Stimulated activated CD4-positive, alpha-beta T cell treated with anti-CD3 and anti-CD28 coated beads, Interleukin-2, amount 100 ng/mL, for 4 hours (primary cell): ENCODE data around the gene PXMP4.

ENCODE experiments used
- DNase-seq: peaks from one replicate; pipeline ENCODE4 v3.0.0-alpha.2; 2020; ENCODE audit warnings: low read depth

Gene PXMP4

GRCh38 chr20:33684533-33685327 lies 35.4 kb downstream of the PXMP4 start:
- DNase-seq: no peak

- DNase-seq: no peak
These were observed 38.3 kb downstream of the PXMP4 start for GRCh38 chr20:33681728-33682353.

GRCh38 chr20:33681288-33681687 lies 38.8 kb downstream of the PXMP4 start:
- DNase-seq: no peak

DNA sequence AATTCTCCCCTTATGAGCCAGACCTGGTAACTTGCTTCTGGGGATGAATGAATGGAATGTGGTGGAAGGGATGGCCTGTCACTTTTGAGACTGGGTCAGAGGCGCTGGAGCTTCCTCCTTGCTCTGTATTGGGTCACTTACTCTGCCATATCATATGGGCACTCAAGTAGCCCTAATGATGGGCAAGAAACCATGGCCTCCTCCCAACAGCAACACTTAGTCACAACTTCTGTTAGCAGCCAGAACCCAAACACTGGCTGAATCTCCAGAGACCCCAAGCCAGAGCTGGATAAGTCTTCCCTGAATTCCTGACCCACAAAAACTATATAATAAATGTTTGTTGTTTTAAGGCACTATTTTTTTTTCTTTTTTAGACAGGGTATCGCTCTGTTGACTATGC lies 39.4 kb downstream of the PXMP4 start:
- no peak for DNase-seq

DNA sequence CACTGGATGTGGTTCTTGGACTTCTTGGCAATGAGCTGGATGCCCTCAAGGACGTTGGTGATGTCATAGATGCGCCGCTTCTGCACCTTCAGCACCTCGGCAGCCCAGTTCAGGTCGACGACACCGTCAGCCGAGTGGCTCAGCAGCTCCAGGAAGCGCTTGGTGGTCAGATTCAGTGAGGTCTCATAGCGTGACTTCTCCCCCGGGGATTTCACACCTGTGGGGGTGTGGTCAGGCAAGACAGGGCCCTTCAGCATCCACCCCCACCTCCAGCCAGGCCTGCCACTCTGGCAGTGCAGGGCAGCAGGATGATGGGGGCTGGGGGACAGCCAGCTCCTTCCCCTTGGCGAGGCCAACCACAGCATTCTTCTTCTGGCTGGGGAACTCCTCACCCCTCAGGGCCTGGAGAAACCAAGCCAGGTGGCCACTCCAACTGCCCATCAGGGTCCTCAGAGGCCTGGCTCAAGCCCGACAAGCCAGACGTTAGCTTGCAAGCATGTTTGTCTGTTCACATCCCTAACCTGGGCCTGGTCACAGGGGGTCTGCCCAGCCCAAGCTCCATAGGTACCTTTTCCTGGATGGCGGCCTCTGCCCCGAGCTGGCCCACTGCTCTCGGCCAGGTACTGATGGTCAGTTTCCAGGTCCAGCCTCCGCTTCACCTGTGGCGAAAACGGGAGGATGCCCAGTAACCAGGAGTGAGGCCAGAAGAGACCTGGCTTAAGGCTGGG lies 40.2 kb downstream of the PXMP4 start:
- DNase-seq: no peak

- no peak for DNase-seq
These were observed 42.0 kb downstream of the PXMP4 start for GRCh38 chr20:33677991-33678702.

- no peak for DNase-seq
These were observed 43.2 kb downstream of the PXMP4 start for GRCh38 chr20:33676652-33677645.

- DNase-seq: no peak
These were observed 44.0 kb downstream of the PXMP4 start for GRCh38 chr20:33676121-33676520.

GRCh38 chr20:33675136-33675959 lies 44.8 kb downstream of the PXMP4 start:
- DNase-seq: no peak

GRCh38 chr20:33674294-33675135 lies 45.6 kb downstream of the PXMP4 start, which contains the start of gene NECAB3:
Gene NECAB3 (minus strand): TSS chr20:33674428. CDS start chr20:33674352, 76 bp downstream.
- DNase-seq: no peak

DNA sequence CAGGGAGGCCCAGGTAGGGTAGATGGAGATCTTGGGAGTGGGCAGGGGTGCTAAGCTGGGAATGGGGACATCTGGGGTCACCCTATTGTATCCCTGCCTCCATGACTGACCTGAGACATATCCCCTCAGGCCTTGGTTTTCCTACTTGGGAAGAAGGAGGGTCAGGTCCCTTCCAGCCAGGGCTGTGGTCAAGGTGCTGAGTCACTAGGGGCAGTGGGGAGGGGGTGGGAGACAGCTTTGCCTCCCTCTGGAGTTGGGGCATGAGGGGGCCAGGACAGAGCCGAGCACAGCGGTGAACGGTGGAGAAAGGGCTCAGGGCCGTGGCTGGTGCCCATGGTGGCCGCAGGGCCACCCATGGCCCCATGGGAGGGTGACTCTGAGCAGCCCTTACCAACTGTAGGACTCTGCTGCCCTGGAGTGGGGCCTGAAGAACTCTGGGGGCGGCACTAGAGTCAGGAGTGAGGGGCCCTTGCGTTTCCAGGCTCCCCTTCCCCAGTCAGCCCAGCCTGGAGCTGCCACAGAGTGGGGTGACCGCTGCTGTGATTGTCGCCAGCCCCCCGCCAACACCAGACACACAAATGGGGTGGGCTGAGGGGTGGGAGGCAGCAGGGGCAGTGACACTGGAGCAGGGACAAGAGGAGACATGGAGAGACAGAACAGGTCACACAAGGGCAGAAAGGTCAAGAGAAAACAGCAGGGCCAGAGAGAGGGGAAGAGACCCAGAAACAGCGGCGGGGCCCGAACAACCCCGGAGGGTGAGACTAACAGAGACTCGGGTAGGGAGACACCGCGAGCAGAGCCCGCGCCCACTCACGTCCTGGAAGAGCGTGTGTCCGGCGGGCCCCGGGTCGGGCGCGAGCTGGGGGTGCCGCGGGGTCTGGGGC lies 46.5 kb downstream of the PXMP4 start:
- no peak for DNase-seq

DNA sequence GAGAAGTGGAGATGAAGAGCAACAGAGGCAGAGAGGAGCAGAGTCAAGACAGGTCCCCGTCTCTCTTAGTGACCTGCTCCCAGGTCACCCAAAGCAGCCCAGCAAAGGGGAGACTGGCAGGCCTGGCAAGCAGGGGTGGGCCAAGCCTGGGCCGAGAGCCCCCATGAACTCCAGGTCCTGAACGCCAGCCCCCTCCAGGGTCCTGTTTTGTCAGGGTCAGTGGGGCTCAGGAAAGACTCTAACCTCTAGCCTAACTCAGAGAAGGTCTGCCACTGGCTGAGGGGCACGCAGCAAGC lies 47.0 kb downstream of the PXMP4 start:
- no peak for DNase-seq

- DNase-seq: no peak
These were observed 47.5 kb downstream of the PXMP4 start for GRCh38 chr20:33672426-33673113.

DNA sequence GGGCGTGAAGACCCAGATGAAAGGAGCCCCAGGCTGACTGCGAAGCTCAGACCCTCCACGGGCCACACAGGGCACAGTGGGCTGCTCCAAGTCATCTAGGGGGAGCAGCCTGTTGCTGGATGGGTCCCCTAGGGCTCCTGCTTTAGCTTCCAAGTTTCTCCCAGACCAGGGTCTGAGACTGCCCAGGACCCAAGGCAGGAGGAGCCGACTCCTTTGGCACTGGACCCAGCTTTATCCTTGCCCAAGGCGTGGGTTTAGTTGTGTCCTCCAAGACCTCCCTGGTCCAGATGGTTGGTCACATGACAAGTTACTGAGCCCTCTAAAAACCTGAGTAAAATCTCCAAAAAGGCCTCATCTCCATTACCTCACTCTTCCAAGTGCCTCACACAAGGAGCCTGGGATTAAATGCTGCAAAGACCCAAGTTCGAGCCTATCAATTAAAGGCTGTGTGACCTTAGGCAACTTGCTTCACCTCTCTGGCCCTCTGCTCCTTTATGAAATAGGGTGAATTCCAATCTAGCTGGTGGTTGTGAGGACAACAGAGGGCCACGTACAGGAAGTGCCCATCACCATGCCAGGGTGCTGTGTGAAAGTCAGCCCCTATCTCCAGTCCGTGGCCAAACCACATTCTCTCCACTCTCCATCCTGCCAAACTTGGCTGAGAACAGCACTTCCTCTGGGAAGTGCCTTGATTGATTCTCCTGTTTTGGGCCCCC lies 48.4 kb downstream of the PXMP4 start:
- DNase-seq: no peak

- no peak for DNase-seq
These were observed 49.2 kb downstream of the PXMP4 start for GRCh38 chr20:33670715-33671499.
